HepG2 (cell line): ENCODE results near the gene CLASRP. TPM values are rescaled to one million over a fixed set of nuclear protein-coding genes. Genes with fewer than 3 reads are reported as not detected.

ENCODE experiments used
- ARID5B ChIP-seq: IDR thresholded peaks from 2 replicates; pipeline ENCODE4 v1.4.0; 2020; ENCODE audit warnings: mild to moderate bottlenecking, missing genetic modification reagents
- ASH2L ChIP-seq: fragments of 300-600, 200-600 bp; sonication (generic); IDR thresholded peaks from 2 replicates; pipeline ENCODE4 v1.7.0; 2017; ENCODE audit warnings: low read depth, mild to moderate bottlenecking, moderate library complexity, mixed read lengths, low read length; ENCODE audit not compliant: insufficient read length
- CHCHD3 ChIP-seq: sonication (generic); formaldehyde crosslinking; IDR thresholded peaks from 2 replicates; pipeline ENCODE4 v1.8.0; 2022; ENCODE audit warnings: mild to moderate bottlenecking, missing genetic modification reagents, moderate library complexity
- ETV6 ChIP-seq: sonication (generic); formaldehyde crosslinking; conservative IDR thresholded peaks from 2 replicates; pipeline ENCODE4 v1.4.0; 2020; ENCODE audit warnings: missing genetic modification reagents
- HNRNPLL ChIP-seq: fragments of 200-400 bp; formaldehyde crosslinking; IDR thresholded peaks from 2 replicates; pipeline ENCODE4 v1.6.1; 2017; ENCODE audit warnings: mild to moderate bottlenecking, low read depth, low read length; ENCODE audit not compliant: poor library complexity, severe bottlenecking
- MED8 ChIP-seq: sonication (generic); formaldehyde crosslinking; IDR thresholded peaks from 2 replicates; pipeline ENCODE4 v1.8.1; 2023; ENCODE audit warnings: mild to moderate bottlenecking, missing genetic modification reagents; ENCODE audit not compliant: insufficient replicate concordance
- NFYB ChIP-seq: sonication (generic); formaldehyde crosslinking; IDR thresholded peaks from 2 replicates; pipeline ENCODE4 v1.4.0; 2020; ENCODE audit warnings: missing genetic modification reagents
- NR1H2 ChIP-seq: sonication (generic); formaldehyde crosslinking; IDR thresholded peaks from 2 replicates; pipeline ENCODE4 v1.8.1; 2022; ENCODE audit warnings: low read depth, missing genetic modification reagents, borderline replicate concordance
- PITX1 ChIP-seq: sonication (generic); formaldehyde crosslinking; IDR thresholded peaks from 2 replicates; pipeline ENCODE4 v1.5.1; 2020; ENCODE audit warnings: mild to moderate bottlenecking, missing genetic modification reagents
- PRDM10 ChIP-seq: sonication (generic); formaldehyde crosslinking; IDR thresholded peaks from 2 replicates; pipeline ENCODE4 v1.4.0; 2020; ENCODE audit warnings: low read depth, missing genetic modification reagents
- TFDP2 ChIP-seq: sonication (generic); formaldehyde crosslinking; IDR thresholded peaks from 2 replicates; pipeline ENCODE4 v1.4.0; 2020; ENCODE audit warnings: missing genetic modification reagents
- TIGD3 ChIP-seq: sonication (generic); formaldehyde crosslinking; IDR thresholded peaks from 2 replicates; pipeline ENCODE4 v1.5.1; 2020; ENCODE audit warnings: mild to moderate bottlenecking, missing genetic modification reagents, borderline replicate concordance
- ZBTB8A ChIP-seq: sonication (generic); formaldehyde crosslinking; IDR thresholded peaks from 2 replicates; pipeline ENCODE4 v1.4.0; 2020; ENCODE audit warnings: mild to moderate bottlenecking, low read depth, missing genetic modification reagents, borderline replicate concordance
- ZNF160 ChIP-seq: sonication (generic); formaldehyde crosslinking; IDR thresholded peaks from 2 replicates; pipeline ENCODE4 v1.8.0; 2022; ENCODE audit warnings: mild to moderate bottlenecking, inconsistent platforms, missing genetic modification reagents
- ZNF670 ChIP-seq: sonication (generic); formaldehyde crosslinking; IDR thresholded peaks from 2 replicates; pipeline ENCODE4 v1.8.0; 2022; ENCODE audit warnings: mild to moderate bottlenecking, missing genetic modification reagents, borderline replicate concordance
- ZNF7 ChIP-seq: IDR thresholded peaks from 2 replicates; pipeline ENCODE4 v1.6.1; 2016; ENCODE audit warnings: missing biosample characterization, missing genetic modification reagents
- ZNF773 ChIP-seq: sonication (generic); formaldehyde crosslinking; IDR thresholded peaks from 2 replicates; pipeline ENCODE4 v1.4.0; 2020; ENCODE audit warnings: missing genetic modification reagents, borderline replicate concordance
- polyA plus RNA-seq, 8 experiments: library from polyadenylated mRNA; depleted of rRNA in 3 of 8; stranded (reverse) in 7 of 8; unstranded in 1 of 8; fragments of >200 nt; fragmentation: Illumina TruSeq in 4 of 8; extraction: Trizol in 4 of 8; gene quantifications; 2 replicates each; pipeline versions ENCODE4 v1.2.1 to v1.2.3, GENCODE V29; 2011 to 2016; ENCODE audit warnings: low read depth in 4 of 8, missing spikeins in 1 of 8, mixed read lengths in 1 of 8; ENCODE audit not compliant: insufficient read depth in 1 of 8
- total RNA-seq, 5 experiments: library from RNA; depleted of rRNA; stranded (reverse); fragments of >200 nt; fragmentation: Illumina TruSeq; extraction: Trizol; gene quantifications; 2 replicates each; pipeline ENCODE4 v1.2.3, GENCODE V29; 2016; ENCODE audit warnings: low read depth in 1 of 5

Gene CLASRP
- total and polyA plus RNA-seq, 2 of the 13 experiments (the other 11 are each of a cell fraction or from before 2014, with no cell fraction given): 32.0 to 51.4 TPM

- TF ChIP-seq TIGD3 (CRISPR knock-in tag) (no peak), ASH2L (peak; percentile 100), ZNF160 (no peak), ZBTB8A (CRISPR knock-in tag) (no peak), NR1H2 (CRISPR knock-in tag) (no peak), PITX1 (CRISPR knock-in tag) (peak; percentile 75; the same call in 1 of the 2 replicates), PRDM10 (0 out of 2 replicates have a peak, but pooled peaks have one; percentile 56), ZNF773 (no peak), HNRNPLL (peak; percentile 80), NFYB (no peak), ETV6 (CRISPR knock-in tag) (no peak; the same call in 1 of the 2 replicates), ZNF7 (CRISPR knock-in tag) (no peak), ZNF670 (CRISPR knock-in tag) (0 out of 2 replicates have a peak, but pooled peaks have one; percentile 56), ARID5B (CRISPR knock-in tag) (peak; percentile 27; the same call in 1 of the 2 replicates), TFDP2 (CRISPR knock-in tag) (peak; percentile 79), CHCHD3 (no peak), MED8 (CRISPR knock-in tag) (no peak)
Measured at GRCh38 chr19:45092747-45093678, 54.2 kb downstream of the CLASRP start, which contains the start of gene PPP1R37 (continued).
